GM18519 (cell line): Measurements from ENCODE around the gene TMEM231.
"Not testable (repeated sequence)": the region's sequence is repeated elsewhere in the genome, so short reads cannot be mapped to it uniquely, and the experiment has no call there.

Source experiments
- ATAC-seq: cut with Tn5 transposase; IDR thresholded peaks from one replicate; pipeline ENCODE4 v1.9.1; 2021; ENCODE audit warnings: mild to moderate bottlenecking, moderate library complexity; ENCODE audit not compliant: unreplicated experiment, low FRiP score

The TMEM231 gene

GRCh38 chr16:75534560-75535205 lies 21.4 kb downstream of the TMEM231 start:
- no peak for ATAC-seq

DNA sequence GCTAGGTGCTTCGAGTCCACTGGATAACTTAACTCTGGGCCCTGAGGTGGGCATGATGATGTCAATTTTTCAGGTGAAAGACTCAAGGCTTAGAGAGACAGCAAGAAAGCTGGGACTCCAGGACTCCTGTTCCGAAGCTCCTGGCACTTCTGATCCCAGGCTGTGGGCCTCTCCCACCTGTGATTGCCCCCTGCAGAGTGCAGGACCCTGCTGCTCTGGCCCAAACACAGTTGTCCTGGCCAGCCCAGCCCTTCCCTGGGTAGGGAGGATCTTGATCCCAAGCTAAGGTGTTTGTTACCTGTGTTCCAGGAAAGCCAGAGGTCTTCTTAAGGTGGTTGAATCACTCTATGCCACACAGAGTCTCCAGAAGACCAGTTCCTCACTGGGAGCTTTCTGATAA lies 23.3 kb downstream of the TMEM231 start:
- no peak for ATAC-seq

DNA sequence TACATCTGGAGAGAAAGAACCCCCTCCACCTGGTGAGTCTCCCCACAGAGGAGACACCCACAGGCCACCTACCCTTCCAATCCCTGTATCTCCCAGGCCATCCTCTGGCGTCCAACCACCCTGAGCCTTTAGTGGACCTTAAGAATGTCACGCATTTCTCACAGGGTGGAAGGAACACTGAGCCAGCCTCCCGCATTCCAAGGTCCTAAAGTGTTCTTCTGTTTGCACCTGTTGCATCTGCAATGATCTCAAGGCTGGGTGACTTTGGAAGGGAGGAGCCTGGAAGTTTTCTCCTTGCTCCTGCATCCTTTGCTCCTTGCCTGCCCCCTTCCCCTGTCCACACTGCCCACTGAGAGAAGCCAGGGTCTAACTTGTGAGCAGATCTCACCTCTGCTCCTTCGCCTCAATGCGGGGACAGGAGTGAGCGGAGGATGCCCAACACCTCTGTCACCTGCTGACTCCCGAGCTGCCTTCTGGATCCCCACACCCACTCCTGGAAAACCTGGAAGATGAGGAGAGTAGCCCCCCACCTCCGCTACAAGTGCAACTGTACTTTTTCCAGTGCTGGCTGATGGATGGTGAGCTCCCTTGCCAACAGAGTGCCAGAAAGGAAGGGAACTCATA lies 23.8 kb downstream of the TMEM231 start:
- ATAC-seq: no peak

GRCh38 chr16:75529959-75530358 lies 26.1 kb downstream of the TMEM231 start:
- no peak for ATAC-seq

DNA sequence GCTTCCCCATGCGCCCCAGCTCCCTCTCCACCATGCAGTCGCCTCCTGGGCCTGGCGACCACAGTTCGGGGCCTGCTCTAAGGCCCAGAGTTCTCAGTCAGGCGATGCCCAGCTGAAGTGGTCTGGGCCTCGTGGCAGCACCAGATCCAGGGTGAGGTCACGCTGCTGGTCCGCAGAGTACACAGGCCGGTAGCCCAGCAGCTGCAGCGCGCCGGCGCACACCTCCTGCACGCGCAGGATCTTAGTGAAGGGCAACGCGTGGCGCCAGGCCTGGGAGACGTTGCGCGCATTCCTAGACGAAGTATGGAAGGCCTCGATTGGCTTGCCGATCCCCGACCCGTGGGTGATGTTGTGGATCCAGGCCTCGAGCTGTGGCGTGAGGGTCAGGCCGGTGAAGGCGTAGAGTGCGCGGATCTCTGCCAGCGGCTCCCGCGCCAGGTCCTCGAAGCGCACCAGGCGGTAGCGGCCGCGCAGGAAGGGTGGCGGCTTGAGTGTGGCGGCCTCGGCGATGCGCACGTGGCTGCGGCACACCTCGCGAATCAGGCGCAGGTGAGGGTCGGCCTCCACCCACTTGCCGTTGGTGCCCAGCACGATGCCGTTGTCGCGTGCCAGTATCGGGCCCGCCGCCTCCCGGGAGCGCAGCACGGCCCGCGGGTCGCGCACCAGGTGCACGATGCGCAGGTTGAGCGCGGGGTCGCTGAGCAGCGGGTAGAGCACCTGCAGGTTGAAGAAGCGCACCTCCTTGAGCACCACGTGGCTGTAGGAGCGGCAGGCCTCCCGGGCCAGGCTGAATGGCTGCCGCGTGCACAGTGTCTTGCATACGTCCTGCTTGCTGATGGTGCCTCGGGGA lies 26.8 kb downstream of the TMEM231 start:
- ATAC-seq: no peak

DNA sequence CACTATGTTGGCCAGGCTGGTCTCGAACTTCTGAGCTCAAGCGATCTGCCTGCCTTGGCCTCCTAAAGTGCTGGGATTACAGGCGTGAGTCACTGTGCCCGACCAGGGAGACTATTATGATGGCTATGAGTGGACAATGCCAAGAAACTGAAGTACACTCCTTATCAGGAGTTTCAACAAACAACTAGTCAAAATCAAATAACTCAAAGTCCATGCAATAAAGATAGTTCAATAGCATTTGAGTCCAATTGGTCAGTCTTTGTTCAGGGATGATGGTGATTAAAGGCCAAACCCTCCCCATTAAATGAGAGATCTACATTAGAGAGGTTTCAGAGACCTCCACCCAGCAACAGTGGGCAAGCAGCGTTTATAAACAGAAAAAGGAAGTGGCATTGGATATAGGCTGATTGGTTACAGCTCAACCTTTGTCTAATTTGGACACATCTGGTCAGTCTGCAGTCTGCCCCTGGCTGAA lies 28.2 kb downstream of the TMEM231 start:
- ATAC-seq: no peak

GRCh38 chr16:75526032-75526790 lies 29.8 kb downstream of the TMEM231 start:
- ATAC-seq: no peak

- ATAC-seq: no peak
These were observed 36.9 kb downstream of the TMEM231 start for GRCh38 chr16:75519175-75519574.

DNA sequence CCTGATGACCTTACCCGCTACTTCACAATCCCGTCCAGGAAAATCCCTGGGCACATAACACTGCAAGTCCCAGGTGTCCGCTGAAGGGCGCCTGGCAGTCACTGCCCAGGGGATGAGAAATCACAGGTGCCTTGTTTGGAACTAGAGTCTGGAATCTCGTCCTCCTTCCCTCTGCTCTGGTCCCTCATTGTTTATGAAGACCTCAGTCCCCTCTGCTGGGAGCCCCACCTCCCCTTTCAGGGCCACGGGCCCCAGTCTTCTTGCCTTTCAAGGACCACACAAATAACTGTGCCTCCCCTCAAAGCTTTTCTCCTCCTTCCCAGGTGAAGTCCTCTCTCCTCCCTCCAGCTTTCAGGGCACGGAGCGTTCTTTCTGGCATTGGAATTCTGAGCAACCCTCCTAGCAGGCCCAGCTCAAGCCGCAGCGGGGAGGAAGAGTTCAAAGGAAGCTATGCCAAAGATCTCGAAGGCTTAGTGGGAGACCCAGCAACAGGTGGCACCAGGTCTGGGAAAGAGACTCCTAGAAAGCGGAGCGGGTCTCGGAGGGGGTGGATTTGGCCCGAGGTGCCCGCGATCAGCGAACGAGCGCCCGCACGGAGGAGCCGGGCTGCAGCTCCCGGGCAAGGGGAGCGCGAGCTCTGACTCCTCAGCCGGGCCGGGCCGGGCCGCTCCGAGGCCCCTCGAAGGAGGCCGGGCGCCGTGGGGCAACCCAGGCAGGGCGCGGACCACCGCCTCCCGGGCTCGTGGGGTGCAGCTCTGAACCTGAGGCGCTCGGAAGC lies 39.7 kb downstream of the TMEM231 start:
- not testable (repeated sequence) for ATAC-seq

- ATAC-seq: no peak
These were observed 41.8 kb downstream of the TMEM231 start for GRCh38 chr16:75514296-75514695.

- ATAC-seq: no peak
These were observed 49.5 kb downstream of the TMEM231 start for GRCh38 chr16:75506574-75506973.

- ATAC-seq: no peak
These were observed 49.9 kb downstream of the TMEM231 start for GRCh38 chr16:75506107-75506506.

DNA sequence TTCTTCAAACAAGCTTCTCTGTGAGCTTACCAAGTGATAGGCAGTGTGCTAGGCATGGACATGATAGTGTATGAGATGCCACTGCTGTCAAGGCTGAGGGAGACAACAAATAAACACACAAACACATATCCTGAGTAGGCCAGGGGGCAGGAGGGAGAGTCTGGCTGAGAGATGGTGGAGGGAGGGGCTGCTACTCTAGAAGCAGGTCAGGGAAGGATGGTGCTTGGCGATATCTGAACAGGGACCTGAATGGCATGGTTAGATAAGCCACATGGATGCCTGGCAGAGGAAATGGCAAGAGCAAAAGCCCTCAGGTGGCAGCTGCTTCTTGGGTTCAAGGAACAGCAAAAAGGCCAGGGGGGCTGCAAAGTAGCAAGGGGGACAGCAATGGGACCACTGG lies 52.3 kb downstream of the TMEM231 start:
- ATAC-seq: no peak

GRCh38 chr16:75502916-75503605 lies 53.0 kb downstream of the TMEM231 start:
- ATAC-seq: no peak

DNA sequence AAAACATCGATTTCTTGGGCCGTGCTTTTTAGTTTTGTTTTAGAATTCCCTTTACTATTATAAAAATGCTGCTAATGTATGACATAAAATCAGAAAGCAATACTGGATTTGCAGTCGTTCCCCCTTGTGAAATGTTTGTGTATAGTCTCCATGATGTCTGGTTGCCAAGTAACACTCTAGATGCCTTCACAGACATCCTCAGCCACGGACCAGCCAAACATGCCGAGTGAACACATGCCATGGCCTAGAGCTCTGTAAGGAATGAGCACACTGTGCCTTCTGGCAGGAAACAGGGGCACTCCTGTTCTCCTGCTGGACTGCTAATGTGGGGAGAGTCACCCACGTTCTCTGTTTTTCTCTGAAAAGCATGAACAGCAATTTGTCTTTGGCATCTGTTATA lies 54.2 kb downstream of the TMEM231 start:
- ATAC-seq: not testable (repeated sequence)

- no peak for ATAC-seq
These were observed 54.7 kb downstream of the TMEM231 start for GRCh38 chr16:75501359-75501758.

- ATAC-seq: not testable (repeated sequence)
These were observed 57.3 kb downstream of the TMEM231 start for GRCh38 chr16:75498605-75499322.

DNA sequence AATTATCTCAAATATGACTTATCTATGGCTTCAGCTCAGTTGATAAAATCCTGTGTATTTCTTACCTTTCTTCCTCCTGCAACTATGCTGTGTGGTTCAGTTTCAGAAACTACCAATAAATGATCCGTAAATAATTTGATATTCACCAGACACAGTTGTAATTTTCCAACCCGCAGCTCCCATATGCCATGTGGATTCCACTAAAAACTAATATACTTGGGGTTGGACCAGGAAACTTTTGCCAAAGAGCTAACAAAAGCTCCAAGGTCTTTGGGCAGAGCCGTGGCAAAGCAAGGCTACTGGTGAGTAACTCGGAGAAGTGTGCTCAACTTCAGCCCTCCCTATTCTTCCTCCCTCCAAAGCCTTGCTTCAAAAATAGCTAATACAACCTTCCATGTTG lies 58.5 kb downstream of the TMEM231 start:
- no peak for ATAC-seq
